EH (cell line): Measurements from ENCODE around the gene RPP25.
A peak's percentile ranks its signal among the peaks of the same experiment; 100 is the strongest.

ENCODE experiments used
- DNase-seq: peaks from one replicate; pipeline ENCODE4 v3.0.0-alpha.2; 2015; ENCODE audit warnings: low read depth

Gene RPP25, protein sequence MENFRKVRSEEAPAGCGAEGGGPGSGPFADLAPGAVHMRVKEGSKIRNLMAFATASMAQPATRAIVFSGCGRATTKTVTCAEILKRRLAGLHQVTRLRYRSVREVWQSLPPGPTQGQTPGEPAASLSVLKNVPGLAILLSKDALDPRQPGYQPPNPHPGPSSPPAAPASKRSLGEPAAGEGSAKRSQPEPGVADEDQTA

DNA sequence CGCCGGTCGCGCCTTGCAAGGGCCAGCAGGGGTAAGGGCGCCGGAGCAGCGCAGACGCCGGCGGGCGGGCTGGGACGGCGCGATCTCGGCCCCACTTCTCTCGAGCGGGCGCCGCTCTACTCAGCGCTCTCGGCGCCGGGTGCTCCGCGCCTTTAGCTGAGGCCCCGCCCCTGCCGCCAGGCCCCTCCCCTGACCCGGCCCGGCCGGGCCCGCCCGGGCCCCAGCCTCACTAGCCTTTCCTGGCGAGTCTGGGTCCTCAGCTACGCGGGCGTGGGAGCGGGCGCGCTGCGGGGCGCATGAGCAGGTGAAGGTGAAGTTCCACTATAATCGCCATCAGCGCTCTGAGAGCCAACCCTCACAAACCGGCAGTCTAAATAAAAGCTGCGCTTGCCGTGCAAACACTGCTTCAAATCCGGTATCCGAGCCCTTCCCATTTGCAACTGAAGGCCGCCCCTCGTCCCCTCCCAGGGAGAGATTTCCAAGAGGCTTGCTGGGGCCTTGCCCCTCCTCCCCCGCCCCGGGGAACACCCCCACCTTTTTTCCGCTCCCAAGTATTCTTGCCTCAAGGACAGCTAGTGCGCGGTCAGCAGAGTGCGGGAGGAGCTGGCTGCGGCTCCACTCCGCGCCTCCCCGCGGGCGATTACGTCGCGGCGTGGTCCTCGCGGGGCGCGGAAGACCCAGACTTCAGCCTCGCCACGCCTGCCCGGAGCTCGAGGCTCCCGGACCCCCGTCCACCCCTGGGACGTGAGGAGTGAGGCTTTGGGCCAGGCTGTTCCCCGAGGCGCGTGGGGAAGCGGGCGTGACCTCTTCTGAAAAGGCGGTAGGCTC, at the start of gene RPP25:
Gene RPP25, minus strand, starts transcription at position 125 of the 828 bp plus-strand sequence. CDS start 189 bp downstream, outside the sequence.
- DNase-seq = peak; percentile 74

- no peak for DNase-seq
Observed at GRCh38 chr15:75002398-75002797, 45.8 kb upstream of the RPP25 start.

DNA sequence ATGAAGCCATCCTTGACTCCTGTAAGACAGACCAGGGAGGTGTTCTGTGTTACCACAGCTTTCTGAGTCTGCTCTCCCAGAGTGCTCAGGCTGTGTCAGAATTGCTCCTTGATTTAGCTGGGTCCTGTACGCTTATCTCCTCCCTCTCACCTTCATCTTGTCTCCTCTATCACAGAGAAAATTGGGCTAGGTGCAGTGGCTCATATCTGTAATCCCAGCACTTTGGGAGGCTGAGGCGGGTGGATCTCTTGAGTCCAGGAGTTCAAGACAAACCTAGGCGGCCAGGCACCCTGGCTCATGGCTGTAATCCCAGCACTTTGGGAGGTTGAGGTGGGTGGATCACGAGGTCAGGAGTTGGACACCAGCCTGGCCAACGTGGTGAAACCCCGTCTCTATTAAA, 44.7 kb upstream of the RPP25 start:
- no peak for DNase-seq

DNA sequence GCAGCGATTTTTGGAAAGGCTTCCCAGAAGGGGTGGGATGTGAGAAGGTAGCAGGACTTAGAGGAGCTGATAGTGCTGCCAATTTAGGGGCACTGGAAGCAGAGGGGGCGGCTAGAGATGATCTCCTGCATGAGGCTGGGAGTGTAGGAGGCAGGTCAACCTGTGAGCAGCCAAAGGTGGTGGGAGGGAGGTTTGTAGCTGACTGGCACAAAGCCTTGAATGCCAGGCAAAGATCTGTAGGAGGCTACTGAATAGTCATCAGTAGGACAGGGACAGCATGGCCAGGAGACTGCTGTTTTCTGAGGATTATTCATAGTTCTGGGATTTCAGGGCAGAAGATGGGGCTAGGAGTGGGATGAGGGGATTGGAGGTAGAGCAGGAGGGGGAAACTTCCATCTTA, 41.0 kb upstream of the RPP25 start:
- no peak for DNase-seq

DNA sequence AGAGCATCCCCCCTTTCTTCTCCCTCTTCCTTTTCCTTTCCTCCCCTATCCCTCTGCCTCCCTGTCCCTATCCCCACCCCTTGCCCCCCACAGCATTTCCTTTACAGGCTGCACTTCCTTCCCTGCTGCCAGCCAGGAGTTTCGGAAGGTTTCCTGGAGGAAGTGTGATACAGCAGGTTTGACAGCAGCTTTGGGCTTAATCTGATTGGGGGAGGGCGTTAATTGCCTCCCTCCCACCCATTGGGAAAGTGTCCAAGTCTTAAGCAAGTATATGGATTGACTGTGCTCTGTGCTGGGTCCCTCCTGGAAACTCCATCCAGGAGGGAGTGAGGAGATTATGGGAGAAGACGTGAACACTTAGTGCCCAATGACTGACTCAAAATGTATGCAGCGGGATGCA, 40.6 kb upstream of the RPP25 start:
- no peak for DNase-seq

DNA sequence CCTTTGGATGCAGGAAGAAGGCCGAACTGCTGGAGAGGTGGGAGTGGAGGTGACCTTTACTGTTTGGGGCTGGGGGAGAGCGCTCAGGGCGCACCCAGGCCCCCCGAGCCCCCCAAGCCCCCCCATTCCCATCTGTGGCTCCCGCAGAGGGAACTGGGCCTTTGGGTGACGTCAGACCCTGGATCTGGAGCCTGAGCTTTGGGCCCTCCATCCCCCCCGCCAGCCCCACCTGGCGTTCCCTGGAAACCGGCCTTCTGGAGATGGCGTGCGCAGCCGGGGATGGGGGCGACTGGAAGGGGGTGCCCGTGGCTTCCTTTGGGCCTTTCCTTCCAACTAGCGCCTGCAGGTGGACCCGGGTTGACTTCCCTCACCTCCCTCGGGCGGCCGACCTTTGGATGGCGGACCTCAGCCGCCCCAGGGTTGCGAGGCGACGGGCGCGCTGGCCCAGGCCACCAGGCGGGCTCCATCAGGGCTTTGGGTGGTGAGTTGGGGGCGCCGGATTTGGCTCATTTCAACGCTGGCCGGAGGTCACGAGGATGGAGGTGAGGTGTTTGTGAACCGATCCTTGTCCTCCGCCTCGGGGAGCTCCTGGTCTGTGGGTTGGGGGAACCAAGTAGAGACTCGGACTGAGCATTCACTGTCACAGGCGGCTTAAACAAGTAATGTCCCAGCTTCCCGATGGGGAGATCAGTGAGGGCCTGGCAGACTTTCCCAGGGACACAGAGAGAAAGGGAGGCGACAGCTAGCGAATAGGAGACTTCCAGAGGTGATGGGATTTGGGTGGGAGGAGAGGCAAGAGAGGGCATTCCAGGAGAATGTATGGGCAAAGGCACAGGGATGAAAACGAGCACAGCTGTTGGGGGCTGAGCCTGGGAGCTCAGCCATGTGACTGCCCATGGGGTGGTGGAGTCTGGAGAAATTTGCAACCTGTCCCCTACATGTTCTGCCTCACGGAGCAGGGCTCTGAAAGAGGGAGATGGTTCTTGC, 39.5 kb upstream of the RPP25 start:
- no peak for DNase-seq

DNA sequence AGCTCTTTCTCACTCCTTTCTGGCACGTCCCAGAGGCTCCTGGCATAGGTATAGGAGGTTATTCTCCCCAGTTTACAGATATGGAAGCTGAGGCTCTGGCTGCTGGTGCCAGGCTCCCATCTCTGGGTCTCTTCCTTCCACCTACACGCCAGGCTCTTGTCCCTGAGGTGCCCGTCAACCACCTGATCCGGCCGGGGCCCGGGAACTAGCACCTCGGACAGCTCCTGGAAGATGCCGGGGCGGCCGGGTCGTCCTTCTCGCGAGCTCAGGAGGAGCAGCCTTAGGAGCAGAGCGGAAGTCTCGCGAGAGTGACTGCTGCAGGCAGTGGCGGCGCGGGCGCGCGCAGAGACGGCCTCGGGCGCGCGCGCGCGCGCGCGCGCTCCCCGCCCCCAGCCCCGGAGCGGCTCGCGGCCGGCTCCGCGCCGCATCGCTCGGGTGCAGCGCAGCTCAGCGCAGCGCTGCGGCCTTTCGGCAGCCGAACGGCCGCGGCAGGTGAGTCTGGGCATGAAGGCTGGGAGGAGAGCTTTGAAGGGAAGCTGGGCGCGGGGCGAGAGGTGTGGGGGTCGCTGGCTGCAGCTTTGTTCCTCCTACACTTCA, 38.7 kb upstream of the RPP25 start, which contains the start of gene SCAMP5:
Gene SCAMP5, plus strand, starts transcription at position 382 of the 597 bp plus-strand sequence. CDS start 16,277 bp downstream, outside the sequence.
- DNase-seq = peak; percentile 93

- no peak for DNase-seq
Observed at GRCh38 chr15:74994685-74995084, 38.1 kb upstream of the RPP25 start.

DNA sequence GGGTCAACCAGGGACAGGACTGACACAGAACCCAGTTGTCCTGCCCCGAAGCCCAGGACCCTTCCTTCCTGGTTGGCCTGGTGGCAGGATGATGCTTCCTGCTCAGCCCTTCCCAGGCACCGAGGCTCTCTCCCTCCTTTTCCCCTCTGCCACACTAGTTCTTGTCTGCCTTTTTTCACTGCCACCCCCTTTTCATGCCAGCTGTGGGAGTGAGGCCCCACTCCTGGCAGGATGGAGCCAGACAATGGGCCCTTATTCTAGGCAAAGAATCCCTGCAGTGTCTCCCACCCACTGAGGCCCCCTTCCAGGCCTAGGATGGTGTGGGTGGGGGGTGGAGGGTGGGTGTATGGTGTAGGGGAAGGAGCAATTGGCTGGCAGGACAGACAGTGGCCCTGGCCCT, 37.7 kb upstream of the RPP25 start:
- no peak for DNase-seq

DNA sequence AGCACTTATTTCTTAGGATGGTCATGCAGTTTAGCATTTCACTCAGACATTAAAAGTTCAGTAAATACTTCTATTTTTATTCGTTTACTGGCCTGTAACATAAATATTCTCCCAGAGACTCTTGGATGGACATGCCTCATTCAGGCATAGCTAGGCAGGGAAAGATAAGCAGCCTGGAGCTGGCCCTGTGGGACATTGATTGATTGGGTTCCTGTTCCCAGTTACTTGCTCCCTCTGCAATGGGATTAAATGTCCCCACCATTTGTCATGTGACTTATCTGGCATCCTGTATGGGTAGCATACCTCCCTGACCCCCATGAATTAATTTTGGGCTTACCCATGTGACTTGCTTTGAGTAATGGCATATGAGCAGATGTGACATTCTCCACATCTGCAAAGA, 36.0 kb upstream of the RPP25 start:
- no peak for DNase-seq

- DNase-seq = no peak
Observed at GRCh38 chr15:74989527-74989926, 33.0 kb upstream of the RPP25 start.

DNA sequence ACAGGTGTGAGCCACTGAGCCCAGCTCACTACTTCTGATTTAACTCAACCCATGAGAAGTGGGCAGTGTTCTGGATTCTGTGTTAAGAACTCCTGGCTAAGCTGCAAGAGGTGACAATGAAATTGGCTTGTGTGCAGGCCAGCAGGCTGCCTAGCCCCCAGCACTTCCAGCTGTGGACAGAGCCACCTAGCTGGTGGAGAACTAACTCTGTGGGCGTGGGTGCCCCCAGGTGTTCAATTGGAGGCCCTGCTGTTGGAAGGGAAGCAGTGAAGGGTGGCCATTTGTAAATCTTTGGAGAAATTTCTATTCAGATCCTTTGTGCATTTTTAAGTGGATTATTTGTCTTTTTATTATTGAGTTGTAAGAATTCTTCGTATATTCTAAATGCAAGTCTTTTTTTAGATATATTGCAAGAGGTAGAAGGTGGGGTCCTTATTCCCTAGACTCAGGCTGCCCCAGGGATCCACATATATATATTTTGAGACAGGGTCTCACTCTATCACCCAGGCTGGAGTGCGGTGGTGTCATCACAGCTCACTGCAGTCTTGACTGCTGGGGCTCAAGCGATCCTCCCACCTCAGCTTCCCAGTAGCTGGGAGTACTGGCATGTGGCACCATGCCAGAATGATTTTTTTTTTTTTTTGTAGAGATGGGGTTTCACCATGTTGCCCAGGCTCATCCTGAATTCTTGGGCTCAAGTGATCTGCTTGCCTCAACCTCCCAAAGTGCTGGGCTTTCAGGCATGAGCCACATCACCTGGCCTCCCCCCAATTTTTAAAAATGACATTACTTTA, 31.6 kb upstream of the RPP25 start:
- DNase-seq = peak; percentile 34

DNA sequence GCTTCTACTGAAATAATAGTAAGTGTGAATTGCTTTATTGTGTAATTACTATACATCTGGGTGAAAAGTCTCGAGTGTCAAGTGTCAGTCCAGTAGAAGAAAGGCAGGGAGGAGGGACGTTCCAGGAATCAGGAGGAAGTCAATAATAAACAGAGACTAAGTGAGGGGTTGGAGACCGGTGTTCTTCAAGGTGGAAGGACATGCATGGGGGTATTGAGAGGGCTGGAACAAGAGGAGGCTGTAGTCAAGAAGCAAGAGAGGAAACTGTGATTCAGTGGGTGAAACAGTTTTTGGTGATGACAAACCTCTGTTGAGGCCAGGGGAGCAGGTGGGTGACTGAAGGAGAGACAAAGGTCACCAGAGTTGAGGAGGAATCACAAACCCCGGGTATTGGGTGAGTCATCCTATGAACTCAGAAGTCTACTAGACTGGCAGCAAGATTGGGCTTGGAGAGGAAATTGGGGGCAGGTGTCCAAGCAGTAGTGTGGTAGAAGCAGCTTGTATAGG, 27.2 kb upstream of the RPP25 start:
- DNase-seq = no peak

- no peak for DNase-seq
Observed at GRCh38 chr15:74982183-74982582, 25.6 kb upstream of the RPP25 start.

- peak; percentile 31 for DNase-seq
Observed at GRCh38 chr15:74978503-74978902, 21.9 kb upstream of the RPP25 start.

GRCh38 chr15:74978077-74978476, 21.5 kb upstream of the RPP25 start:
- DNase-seq = no peak

GRCh38 chr15:74977599-74977998, 21.0 kb upstream of the RPP25 start:
- no peak for DNase-seq

DNA sequence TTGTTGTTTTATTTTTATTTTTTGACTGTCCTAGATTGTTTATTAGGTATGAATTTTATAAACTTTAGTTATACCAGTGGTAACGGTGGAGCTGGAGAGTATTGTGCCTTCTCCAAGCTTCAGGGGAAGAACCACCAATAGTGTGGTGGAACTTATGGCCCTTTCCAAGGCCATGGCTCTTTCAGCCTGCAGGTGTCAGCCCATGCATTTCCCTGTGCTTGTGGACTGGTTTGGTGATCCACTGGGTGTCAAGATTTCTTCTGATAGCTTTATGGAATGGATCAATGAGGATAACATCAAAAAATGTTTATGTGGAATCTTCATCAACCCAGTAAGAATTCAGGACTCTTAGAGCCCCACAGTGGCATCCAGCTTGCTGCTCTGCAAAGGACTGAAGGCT, 19.6 kb upstream of the RPP25 start:
- DNase-seq = no peak

- DNase-seq = no peak
Observed at GRCh38 chr15:74967670-74968069, 11.1 kb upstream of the RPP25 start.

GRCh38 chr15:74964794-74965193, 8.2 kb upstream of the RPP25 start:
- DNase-seq = peak; percentile 65

DNA sequence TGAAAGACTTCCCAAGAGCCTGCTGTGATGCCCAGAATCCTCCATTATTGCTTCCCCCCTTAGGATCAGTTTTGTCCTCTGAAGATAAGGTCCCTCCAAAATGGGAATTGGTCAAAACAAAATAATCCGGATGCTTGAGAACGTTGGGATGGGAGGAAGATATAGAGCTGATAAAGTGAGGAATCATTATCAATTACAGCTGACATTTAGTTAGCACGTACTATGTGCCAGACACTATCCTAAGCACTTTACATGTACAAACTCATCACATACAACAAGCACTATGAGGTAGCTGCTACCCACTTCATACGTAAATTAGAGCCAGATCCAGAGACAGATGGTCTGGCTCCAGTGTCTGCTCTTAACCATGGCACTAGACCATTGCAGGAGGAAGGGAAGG, 6.6 kb upstream of the RPP25 start:
- no peak for DNase-seq
